NCI-H1105 treated with DMSO at 0.1 percent for 48 hours (cell line): ENCODE data around the gene SORCS2.

Source experiments
- DNase-seq: peaks from one replicate; lab custom pipeline; 2025; lab: John Stamatoyannopoulos, UW

Gene SORCS2

DNA sequence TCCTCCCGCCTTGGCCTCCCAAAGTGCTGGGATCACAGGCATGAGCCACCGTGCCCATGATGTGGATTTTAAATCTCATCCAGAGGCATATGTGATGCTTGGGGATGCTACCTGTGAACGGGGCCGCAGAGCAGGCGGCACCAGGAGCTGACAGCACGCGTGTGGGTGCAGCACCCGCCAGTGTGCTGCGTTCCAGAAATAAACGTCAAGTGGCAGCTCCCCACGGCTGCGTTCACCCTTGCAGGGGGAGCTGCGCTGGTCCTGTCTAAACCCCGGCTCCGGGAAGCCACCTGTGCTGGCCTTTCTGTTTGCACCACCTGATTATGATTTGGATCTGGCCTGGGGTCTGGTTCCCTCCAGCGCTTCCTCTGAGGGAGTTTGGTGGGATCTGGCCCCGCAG lies 77.8 kb downstream of the SORCS2 start:
- DNase-seq: no peak

- no peak for DNase-seq
Measured at GRCh38 chr4:7272404-7272803, 80.1 kb downstream of the SORCS2 start.

GRCh38 chr4:7273738-7274297 lies 81.5 kb downstream of the SORCS2 start:
- no peak for DNase-seq

DNA sequence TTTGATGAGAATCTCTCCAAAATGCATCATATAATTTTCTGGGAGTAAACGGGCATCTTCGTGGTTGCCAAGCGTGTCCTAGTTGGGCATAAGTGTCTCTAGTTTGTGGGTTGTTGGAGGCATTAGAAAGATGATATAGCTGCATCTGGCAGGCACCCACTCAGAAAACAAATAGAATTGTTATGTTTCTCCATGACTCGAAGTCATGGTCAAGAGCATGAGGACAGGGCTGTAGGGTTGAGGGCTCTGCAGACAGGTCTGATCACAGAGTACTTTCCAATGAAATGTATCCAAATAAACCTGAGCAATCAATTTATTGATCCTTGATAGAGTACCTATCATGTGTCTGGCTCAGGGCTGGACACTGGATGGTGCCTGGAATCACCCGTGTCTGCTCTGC lies 82.7 kb downstream of the SORCS2 start:
- DNase-seq: no peak

DNA sequence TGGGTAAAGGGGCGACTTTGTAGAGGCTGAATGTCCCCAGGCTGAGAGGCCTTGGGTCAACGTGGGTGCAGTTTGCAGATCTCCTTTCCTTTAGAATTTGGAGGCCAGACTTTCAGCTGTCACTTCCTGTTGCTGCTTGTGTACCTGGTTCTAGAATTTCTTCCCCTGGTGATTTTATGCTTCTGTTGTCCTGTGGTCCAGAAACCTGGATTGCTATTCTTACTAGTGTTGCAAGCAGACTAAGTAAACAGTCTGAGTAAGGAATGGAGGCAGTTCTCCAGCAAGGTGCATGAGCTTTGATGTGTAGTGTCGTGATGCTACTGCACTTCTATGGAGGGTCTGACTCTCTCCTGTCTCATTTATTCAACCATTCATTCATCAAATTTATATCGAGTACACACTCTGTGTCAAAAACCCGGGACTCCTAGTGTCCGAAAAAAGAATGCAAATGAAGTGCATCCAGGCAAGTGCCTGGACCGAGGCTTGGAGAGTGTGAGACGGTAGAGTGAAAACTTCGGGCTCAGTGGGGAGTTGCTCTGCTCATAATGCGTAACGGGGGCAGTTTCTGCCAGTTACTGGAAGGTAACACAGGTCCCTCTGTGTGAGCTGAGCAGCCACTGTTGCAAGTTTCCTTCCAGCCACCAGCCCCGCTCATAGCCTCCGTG lies 83.3 kb downstream of the SORCS2 start:
- DNase-seq: no peak

GRCh38 chr4:7276515-7276914 lies 84.2 kb downstream of the SORCS2 start:
- DNase-seq: no peak

- DNase-seq: no peak
Measured at GRCh38 chr4:7278071-7278765, 85.9 kb downstream of the SORCS2 start.

GRCh38 chr4:7278981-7279380 lies 86.6 kb downstream of the SORCS2 start:
- DNase-seq: no peak

GRCh38 chr4:7279902-7280301 lies 87.6 kb downstream of the SORCS2 start:
- DNase-seq: no peak

DNA sequence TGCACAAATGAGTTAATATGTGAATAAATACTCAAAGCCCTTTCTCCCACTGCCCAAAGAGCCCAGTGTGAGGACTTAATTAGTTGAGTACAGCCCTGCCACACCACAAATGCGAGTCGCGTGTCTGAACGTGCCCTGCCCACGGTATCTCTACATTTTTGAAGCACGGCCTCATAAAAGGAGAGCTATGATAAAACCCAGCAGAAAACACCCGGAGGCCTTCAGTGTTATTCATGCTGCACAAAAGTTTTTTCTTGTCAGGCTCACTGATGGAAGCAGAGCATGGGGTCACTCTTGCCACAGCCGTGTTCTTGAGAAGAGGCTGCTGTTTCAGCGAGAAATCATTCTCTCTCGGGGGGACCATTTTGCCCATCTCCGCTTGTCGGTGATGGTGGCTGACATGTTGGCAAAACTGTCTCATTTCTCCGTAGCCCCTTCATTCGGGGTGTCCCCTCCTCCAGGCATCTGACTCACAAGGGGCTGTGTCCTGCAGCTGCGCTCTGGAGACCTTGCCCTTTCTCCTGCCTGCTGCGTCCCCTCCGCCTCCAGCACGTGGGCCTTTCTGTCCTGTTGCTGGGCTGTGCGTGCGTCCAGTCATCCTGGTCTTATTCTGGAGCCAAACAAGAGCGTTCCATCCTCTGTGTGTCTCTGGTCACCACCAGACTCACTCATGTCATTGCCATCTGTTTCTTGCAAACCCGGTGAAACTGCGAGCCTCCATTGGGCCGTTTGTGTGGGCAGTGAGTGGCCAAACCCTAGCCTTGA lies 88.8 kb downstream of the SORCS2 start:
- peak; percentile 86 for DNase-seq

GRCh38 chr4:7281691-7282665 lies 89.6 kb downstream of the SORCS2 start:
- DNase-seq: no peak

DNA sequence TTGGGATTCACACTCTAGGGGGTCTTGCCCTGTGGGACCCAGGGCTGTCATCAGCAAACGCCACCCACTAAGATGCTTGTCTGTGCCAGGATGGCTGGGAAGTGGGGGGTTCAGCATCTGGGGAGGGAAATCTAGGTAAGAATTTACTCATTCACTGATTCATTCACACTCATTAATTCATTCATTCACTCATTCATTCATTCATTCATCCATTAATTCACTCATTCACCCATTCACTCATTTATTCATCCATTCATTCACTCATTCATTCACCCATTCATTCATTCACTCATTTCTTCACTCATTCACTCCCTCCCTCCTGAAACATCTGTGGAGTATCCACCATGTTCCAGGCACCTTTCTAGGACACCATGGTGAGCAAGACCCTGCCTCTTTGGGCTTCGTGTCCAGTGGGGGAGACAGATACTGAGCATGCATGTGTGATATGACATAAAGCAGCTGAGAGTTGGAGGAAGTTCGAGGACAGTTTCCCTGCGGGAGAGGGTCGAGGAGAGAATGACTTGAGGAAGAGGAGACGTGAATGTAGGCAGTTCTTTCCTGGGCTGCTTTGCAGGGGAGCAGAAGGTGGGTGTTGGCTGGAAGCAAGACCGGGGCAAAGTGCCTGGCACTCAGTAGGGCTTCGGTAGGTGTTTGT lies 90.6 kb downstream of the SORCS2 start:
- no peak for DNase-seq

- no peak for DNase-seq
Measured at GRCh38 chr4:7285244-7286094, 93.1 kb downstream of the SORCS2 start.

DNA sequence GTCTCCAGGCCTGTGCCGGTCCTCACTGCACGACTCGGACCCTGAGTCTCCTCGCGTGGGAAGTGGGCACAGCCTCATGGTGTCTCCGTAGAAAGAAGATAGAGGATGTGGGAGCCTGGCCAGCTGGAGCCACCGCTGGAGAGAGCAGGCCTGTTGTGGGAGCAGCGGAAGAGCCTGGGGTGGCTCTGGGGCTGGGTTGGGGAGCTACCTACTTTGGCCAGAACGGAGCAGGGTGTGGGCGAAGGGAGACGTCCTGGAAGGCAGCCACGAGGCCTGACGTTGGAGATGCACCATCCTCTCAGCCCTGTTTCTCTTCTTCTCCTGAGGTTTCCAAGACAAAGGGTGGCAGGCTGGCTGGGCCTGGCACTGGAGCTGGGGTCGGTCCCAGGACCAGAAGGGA lies 93.8 kb downstream of the SORCS2 start:
- no peak for DNase-seq

DNA sequence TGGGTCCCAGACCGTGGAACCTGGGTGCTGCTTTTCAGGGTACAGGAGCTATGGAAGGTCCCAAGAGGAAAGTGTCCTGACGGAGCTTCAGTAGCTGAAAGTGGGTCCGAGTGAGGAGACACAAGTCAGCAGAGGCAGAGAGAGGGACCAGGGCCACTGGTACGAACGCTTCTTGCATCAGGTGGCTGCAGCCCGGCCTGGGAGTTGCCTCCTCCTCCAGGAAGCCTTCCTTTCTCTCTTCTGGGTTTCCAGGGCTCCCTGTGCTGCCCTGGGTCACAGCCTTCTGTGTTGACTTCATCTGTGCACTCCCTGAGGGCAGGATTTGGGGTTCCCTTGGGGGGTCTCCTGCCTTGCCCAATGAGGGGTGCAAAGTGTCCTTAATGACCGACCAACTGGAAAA lies 94.5 kb downstream of the SORCS2 start:
- DNase-seq: no peak

GRCh38 chr4:7287274-7287917 lies 95.1 kb downstream of the SORCS2 start:
- DNase-seq: no peak

- no peak for DNase-seq
Measured at GRCh38 chr4:7287918-7288280, 95.6 kb downstream of the SORCS2 start.

GRCh38 chr4:7288751-7289523 lies 96.6 kb downstream of the SORCS2 start:
- DNase-seq: no peak

DNA sequence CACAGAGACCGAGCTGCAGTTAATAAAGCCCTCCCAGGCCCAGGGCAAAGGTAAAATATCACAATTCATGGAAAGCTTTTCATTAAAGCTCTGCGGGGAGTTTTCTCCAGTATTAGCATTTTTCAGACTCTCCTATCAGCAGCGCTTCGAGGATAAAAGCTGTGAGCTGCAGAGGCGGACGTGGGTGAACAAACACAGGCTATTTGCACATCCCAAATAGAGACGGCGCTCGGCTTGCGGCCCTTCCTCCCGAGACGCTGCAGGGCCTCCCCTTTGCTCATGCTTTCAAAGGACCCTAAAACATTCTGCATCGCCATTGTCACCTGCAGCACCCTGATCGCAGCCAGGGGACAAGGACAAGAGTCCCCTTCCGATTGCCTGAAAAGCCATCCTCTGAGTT lies 97.3 kb downstream of the SORCS2 start:
- no peak for DNase-seq
